Uterus (tissue), 4 donors: ENCODE results near the gene IL32. TPM values are rescaled to one million over a fixed set of nuclear protein-coding genes. Genes with fewer than 3 reads are reported as not detected.

Experiments used
- DNase-seq, 2 donors: peaks; one replicate each; pipeline ENCODE4 v3.0.0-alpha.2; 2019 to 2020
- H3K27ac ChIP-seq, 2 donors: fragments of 200-600 bp; sonication (generic); 1 replicate in 1 of 2; 2 replicates in 1 of 2; pipeline ENCODE4 v1.5.1; 2016 to 2018
- H3K27me3 ChIP-seq, 2 donors: fragments of 200-600 bp; sonication (generic); one replicate each; pipeline ENCODE4 v1.5.1; 2018 to 2019; ENCODE audit warnings: control low read depth in 1 of 2
- H3K36me3 ChIP-seq, 2 donors: fragments of 200-600 bp; sonication (generic); one replicate each; pipeline ENCODE4 v1.5.1; 2019; ENCODE audit warnings: control low read depth in 1 of 2
- H3K4me1 ChIP-seq, 2 donors: fragments of 200-600 bp; sonication (generic); one replicate each; pipeline ENCODE4 v1.5.1; 2018 to 2019; ENCODE audit warnings: control low read depth in 1 of 2
- H3K4me3 ChIP-seq, 2 donors: fragments of 200-600 bp; sonication (generic); 1 replicate in 1 of 2; 2 replicates in 1 of 2; pipeline ENCODE4 v1.5.1; 2018 to 2019; ENCODE audit warnings: mild to moderate bottlenecking in 1 of 2
- H3K9me3 ChIP-seq, 2 donors: fragments of 200-600 bp; sonication (generic); one replicate each; pipeline ENCODE4 v1.5.1; 2019; ENCODE audit warnings: control low read depth in 1 of 2
- POLR2A ChIP-seq, 2 donors: fragments of 450-650 bp; IDR thresholded peaks; one replicate each; pipeline ENCODE4 v1.6.1; 2016; ENCODE audit warnings: antibody characterized with exemption in 2 of 2, mild to moderate bottlenecking in 1 of 2, moderate library complexity in 1 of 2
- intact Hi-C: fragments of 100-400 bp; cut with DNase I; formaldehyde crosslinking; loops from one replicate; pipeline ENCODE4 v1.15.1; 2023; ENCODE audit warnings: low total_unique reads
- total RNA-seq, 4 donors: library from RNA; depleted of rRNA in 3 of 4; stranded (reverse); fragments of >200 nt in 3 of 4; gene quantifications; one replicate each; pipeline versions ENCODE4 v1.1.0 to v1.2.4, GENCODE V29; 2014 to 2023
- TF ChIP-seq, protein P1 (sequence below), 4 experiments: fragments of 200-600 bp in 2 of 4; fragments of 450-650 bp in 2 of 4; sonication (generic) in 2 of 4; IDR thresholded peaks; one replicate each; pipeline ENCODE4 v1.5.1; 2016 to 2019; ENCODE audit warnings: antibody characterized with exemption in 4 of 4, mild to moderate bottlenecking in 2 of 4, moderate library complexity in 1 of 4
- donor health status: DM: yes; HTN: yes; CAD: no.

The IL32 gene, protein sequence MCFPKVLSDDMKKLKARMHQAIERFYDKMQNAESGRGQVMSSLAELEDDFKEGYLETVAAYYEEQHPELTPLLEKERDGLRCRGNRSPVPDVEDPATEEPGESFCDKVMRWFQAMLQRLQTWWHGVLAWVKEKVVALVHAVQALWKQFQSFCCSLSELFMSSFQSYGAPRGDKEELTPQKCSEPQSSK
- 10 to 100 TPM in 3 of 4 donors, 1 to 10 TPM in 1; 7.5 to 37.1 (median 20.9) TPM for total RNA-seq

DNA sequence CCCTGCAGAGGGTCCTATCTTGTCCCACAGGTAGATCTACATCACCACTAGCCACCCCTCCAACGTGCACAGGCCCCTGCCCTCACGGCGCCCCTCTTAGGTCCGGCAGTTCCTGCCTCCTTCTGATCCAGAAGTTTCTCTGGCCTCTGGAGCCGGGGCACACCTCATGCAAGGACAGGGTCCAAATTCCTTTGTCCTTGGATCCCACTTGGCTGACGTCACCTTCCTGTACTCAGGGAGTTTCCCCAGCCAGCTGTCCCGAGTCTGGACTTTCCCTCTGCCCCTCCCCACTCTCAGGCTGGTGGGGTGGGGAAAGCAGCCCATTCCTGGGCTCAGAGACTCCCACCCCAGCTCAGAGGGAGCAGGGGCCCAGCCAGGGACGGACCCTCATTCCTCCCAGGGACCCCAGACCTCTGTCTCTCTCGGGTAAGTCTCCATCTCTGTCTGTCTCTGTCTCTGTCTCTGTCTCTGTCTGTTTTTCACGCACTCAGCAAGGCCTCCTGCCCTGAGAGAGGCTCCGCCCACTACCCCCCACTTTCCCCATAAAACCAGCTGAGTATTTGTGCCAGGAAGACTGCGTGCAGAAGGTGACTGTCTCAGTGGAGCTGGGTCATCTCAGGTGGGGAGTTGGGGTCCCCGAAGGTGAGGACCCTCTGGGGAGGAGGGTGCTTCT is at the start of gene IL32:
Gene IL32, plus strand, starts transcription at position 572 of the 673 bp plus-strand sequence. CDS start 172 bp downstream, outside the sequence.
- Histone ChIP-seq H3K9me3 (no peaks in the 10 kb centered on the region), H3K36me3 (no peaks in the 10 kb centered on the region), H3K4me3 (no peak within 1 kb of the TSS), H3K4me1 (no peaks in the 10 kb centered on the region), H3K27me3 (no peaks in the 10 kb centered on the region), H3K27ac (peak within 1 kb of the TSS in 1 of 2 donors; percentile 15)
- intact Hi-C loops, result no loop called here
- TF ChIP-seq, protein P1, sequence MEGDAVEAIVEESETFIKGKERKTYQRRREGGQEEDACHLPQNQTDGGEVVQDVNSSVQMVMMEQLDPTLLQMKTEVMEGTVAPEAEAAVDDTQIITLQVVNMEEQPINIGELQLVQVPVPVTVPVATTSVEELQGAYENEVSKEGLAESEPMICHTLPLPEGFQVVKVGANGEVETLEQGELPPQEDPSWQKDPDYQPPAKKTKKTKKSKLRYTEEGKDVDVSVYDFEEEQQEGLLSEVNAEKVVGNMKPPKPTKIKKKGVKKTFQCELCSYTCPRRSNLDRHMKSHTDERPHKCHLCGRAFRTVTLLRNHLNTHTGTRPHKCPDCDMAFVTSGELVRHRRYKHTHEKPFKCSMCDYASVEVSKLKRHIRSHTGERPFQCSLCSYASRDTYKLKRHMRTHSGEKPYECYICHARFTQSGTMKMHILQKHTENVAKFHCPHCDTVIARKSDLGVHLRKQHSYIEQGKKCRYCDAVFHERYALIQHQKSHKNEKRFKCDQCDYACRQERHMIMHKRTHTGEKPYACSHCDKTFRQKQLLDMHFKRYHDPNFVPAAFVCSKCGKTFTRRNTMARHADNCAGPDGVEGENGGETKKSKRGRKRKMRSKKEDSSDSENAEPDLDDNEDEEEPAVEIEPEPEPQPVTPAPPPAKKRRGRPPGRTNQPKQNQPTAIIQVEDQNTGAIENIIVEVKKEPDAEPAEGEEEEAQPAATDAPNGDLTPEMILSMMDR (IDR thresholded peaks at IDR 0.05), result no peak
- TF ChIP-seq POLR2A (IDR thresholded peaks at IDR 0.05), result no peak
- peak in 1 of 2 donors; percentile 53 for DNase-seq

DNA sequence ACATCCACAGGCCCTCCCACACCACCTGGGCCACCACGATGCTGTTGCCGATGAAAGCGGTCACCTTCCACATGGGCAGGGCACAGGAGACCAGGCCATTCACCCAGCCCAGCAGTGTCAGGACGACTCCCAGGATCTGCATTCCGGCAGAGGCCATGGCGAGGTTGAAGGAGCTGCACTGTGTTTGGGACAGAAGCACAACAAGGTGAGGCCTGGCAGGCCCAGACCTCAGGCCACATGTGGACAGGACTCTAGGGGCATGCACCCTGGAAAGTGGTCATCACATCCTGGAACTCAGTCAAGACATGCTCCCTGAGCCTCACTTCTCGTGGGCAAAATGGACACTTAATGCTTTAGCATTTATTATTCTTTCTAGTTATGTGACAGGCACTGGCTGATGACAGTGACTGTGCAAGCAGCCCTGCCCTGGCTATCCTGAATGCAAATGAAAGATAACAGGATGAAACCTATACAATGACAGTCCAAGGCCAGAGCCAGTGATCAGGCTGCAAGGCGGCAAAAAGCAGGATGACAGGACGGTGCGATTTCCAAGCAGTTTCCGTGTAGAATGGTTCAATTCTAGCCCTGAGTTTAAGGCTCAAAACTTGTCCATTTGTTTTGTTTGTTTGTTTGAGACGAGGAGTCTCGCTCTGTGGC is 49.4 kb upstream of the IL32 start:
- Histone ChIP-seq H3K27ac (no peak overlapping the region), H3K27me3 (peaks cover 9 to 27% of the 10 kb centered on the region in 2 donors), H3K9me3 (no peaks in the 10 kb centered on the region), H3K4me1 (no peaks in the 10 kb centered on the region), H3K4me3 (no peak overlapping the region), H3K36me3 (no peaks in the 10 kb centered on the region)
- intact Hi-C loops, result no loop called here
- DNase-seq, result no peak
- TF ChIP-seq, protein P1 (IDR thresholded peaks at IDR 0.05), result no peak
- no peak for TF ChIP-seq POLR2A (IDR thresholded peaks at IDR 0.05)

DNA sequence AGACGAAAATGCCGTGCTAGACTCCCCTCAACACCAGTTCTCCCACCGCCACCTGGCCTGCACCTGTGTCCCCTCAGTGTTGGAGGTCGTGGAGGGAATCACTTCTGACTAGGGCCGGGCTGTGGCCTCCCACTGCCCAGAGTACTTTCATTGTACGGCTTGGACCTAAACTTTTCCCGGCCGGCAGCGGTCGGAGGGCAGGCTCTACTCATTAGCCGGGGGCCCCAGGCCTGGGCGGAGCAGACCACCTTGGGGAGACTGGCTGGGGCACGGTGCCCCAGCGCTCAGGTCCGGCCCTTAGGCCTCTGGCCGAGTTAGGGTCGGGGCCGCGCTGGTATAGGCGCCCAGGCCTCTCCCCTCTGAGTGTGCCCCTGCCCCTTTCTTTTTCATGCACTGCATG is 48.1 kb upstream of the IL32 start:
- DNase-seq, result no peak
- Histone ChIP-seq H3K36me3 (no peaks in the 10 kb centered on the region), H3K27ac (no peak overlapping the region), H3K4me3 (no peak overlapping the region), H3K4me1 (peaks cover 0 to 4% of the 10 kb centered on the region in 2 donors), H3K9me3 (no peaks in the 10 kb centered on the region), H3K27me3 (peaks cover 9 to 23% of the 10 kb centered on the region in 2 donors)
- intact Hi-C loops, result no loop called here
- TF ChIP-seq, protein P1 (IDR thresholded peaks at IDR 0.05), result no peak
- TF ChIP-seq POLR2A (IDR thresholded peaks at IDR 0.05), result no peak

DNA sequence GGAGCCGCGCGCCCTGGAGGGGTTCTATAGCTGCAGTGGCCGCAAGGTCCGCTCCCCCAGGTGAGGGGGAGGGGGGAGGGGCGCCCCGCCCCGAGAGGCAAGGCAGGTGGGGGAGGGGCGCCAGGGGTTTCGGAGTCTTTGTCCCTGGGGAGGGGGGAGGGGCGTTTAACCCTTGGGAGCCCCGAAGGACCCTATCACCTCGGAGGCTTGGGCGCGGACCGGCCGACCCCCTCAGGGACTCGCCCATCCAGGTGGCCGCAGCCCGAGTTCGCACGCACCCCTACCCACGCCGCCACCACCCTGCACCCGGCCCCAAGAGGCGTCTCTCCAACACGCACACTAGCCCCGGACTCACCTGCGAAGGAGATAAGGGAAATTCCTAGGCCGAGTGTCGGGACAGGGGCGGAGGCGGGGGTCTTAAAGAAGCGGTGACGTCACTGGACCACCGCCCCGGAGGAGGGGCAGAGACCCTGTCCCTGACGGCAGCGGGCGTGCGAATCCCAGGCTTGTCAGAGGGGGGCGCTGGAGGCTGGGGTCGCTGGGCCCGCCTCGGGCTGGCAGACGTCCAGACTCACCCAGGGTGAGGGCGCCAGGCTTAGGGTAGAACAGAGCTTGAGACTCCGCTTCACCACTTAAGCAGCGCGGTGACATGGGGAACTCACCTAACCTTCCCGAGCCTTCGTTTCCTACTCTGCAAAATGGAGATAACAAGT is 47.5 kb upstream of the IL32 start, which contains the start of gene CLDN6:
Gene CLDN6, minus strand, starts transcription at position 390 of the 713 bp plus-strand sequence. CDS start 2,162 bp downstream, outside the sequence.
- Histone ChIP-seq H3K36me3 (no peaks in the 10 kb centered on the region), H3K4me1 (peaks cover 0 to 10% of the 10 kb centered on the region in 2 donors), H3K9me3 (no peaks in the 10 kb centered on the region), H3K27me3 (peaks cover 9 to 18% of the 10 kb centered on the region in 2 donors), H3K4me3 (no peak within 1 kb of the TSS), H3K27ac (no peak within 1 kb of the TSS)
- no peak for DNase-seq
- intact Hi-C loops, result no loop called here
- TF ChIP-seq POLR2A (IDR thresholded peaks at IDR 0.05), result no peak
- TF ChIP-seq, protein P1 (IDR thresholded peaks at IDR 0.05), result no peak
